ENCODE data around the gene TRIM44. TPM values are rescaled to one million over a fixed set of nuclear protein-coding genes. Genes with fewer than 3 reads are reported as not detected.

The TRIM44 gene
- total RNA-seq, 4 donors from 2014 or later: 6.8 to 32.0 (median 13.5) TPM

DNA sequence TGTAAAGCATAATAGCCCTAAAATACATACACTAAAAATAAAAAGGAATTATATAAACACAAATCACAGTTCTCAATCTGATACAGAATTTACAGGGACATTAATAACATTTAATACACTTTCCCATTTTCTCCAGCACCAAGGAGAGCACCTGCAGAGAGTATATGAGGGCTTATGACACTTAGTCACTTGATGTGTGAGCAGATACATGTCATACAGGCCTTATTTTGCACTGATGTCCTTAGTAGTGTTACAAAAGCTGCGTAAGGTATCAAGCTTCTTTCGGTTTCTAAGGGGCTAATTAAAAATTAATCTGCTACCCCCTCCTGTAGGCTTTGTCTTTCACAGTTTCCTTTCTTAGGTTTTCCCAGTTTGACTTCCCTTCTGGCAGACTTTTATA, 61.3 kb downstream of the TRIM44 start:
- WGBS, 2 donors: 88 to 89% methylated on average over 2 of the region's 2 CpGs
- no peak overlapping the region for H3K4me3 ChIP-seq

DNA sequence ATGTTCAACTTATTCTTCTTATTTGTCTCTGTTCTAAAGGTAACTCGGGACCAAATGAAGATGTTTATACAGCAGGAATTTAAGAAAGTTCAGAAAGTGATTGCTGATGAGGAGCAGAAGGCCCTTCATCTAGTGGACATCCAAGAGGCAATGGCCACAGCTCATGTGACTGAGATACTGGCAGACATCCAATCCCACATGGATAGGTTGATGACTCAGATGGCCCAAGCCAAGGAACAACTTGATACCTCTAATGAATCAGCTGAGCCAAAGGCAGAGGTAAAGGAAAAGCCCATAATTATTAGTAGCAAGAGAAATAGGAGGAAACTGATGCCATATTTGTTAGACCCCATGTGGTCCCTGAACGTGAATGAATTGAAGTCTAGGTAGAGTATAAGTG, 63.3 kb downstream of the TRIM44 start:
- TF ChIP-seq POLR2A (IDR thresholded peaks at IDR 0.05): no peak
- TF ChIP-seq, protein P1, sequence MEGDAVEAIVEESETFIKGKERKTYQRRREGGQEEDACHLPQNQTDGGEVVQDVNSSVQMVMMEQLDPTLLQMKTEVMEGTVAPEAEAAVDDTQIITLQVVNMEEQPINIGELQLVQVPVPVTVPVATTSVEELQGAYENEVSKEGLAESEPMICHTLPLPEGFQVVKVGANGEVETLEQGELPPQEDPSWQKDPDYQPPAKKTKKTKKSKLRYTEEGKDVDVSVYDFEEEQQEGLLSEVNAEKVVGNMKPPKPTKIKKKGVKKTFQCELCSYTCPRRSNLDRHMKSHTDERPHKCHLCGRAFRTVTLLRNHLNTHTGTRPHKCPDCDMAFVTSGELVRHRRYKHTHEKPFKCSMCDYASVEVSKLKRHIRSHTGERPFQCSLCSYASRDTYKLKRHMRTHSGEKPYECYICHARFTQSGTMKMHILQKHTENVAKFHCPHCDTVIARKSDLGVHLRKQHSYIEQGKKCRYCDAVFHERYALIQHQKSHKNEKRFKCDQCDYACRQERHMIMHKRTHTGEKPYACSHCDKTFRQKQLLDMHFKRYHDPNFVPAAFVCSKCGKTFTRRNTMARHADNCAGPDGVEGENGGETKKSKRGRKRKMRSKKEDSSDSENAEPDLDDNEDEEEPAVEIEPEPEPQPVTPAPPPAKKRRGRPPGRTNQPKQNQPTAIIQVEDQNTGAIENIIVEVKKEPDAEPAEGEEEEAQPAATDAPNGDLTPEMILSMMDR (IDR thresholded peaks at IDR 0.05): no peak
- peaks cover 0 to 5% (median 0%) of the 10 kb centered on the region in 3 donors for H3K4me1 ChIP-seq
- H3K9me3 ChIP-seq: no peaks in the 10 kb centered on the region
- H3K27me3 ChIP-seq: no peaks in the 10 kb centered on the region
- intact Hi-C loops (cut with DNase I): no loop called here
- peaks cover 0 to 49% (median 5%) of the 10 kb centered on the region in 3 donors for H3K36me3 ChIP-seq
- H3K4me3 ChIP-seq: no peak overlapping the region
- no peak for DNase-seq
- 79 to 87% methylated on average over 2 of the region's 2 CpGs for WGBS, 2 donors
- no peak overlapping the region for H3K27ac ChIP-seq

More for the DNA sequence above, 61.3 kb downstream of the TRIM44 start:
- Histone ChIP-seq H3K4me1 (peaks cover 0 to 5% (median 0%) of the 10 kb centered on the region in 3 donors), H3K27me3 (no peaks in the 10 kb centered on the region), H3K27ac (no peak overlapping the region), H3K9me3 (no peaks in the 10 kb centered on the region), H3K36me3 (peaks cover 0 to 32% (median 5%) of the 10 kb centered on the region in 3 donors)
- DNase-seq: no peak
- TF ChIP-seq POLR2A (IDR thresholded peaks at IDR 0.05): no peak
- TF ChIP-seq, protein P1 (IDR thresholded peaks at IDR 0.05): no peak
- intact Hi-C loops (cut with DNase I): no loop called here

DNA sequence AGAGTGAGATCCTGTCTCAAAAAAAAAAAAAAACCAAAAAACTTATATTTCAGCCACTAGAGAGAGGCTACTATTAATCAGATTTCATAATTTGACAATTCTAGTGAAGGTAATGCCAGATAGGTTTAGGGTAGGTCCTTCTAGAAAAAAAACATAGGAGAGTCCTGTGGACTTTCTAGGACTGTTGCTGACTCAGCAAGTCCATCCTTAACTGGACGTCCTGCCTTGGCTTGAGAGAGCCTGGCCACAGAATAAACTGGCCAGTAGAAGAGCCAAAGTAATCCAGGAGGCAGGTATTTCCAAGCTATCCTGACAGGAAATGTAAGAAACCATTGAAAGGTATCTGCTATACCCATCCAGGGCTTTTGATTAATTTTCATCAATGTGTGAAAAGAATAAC, 64.6 kb downstream of the TRIM44 start:
- TF ChIP-seq, protein P1 (IDR thresholded peaks at IDR 0.05): no peak
- no peak for TF ChIP-seq POLR2A (IDR thresholded peaks at IDR 0.05)
- Histone ChIP-seq H3K4me1 (no peaks in the 10 kb centered on the region), H3K36me3 (peaks cover 0 to 54% (median 5%) of the 10 kb centered on the region in 3 donors), H3K4me3 (no peak overlapping the region), H3K27me3 (no peaks in the 10 kb centered on the region), H3K9me3 (no peaks in the 10 kb centered on the region), H3K27ac (no peak overlapping the region)
- intact Hi-C loops (cut with DNase I): no loop called here
- DNase-seq: no peak
- WGBS, 2 donors: 58 to 73% methylated on average over 1 of the region's 1 CpG

DNA sequence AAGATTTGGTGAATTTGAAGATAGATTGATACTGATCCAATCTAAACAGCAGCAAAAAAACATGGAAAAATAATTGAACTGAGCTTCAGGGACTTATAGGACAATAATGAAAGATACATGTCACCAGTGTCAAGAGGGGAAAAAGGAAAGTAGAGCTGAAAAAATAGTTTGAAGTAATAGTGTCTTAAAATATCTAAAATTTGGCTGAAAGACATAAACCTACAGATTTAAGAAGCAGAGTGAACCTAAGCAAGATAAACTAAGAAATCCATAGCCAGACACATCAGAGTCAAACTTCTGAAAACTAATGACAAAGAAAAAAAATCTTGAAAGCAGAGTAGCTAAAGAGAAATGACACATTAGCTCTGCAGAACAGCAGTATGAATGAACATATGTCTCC, 67.7 kb downstream of the TRIM44 start:
- no peak overlapping the region for H3K27ac ChIP-seq
- TF ChIP-seq, protein P1 (IDR thresholded peaks at IDR 0.05): no peak
- no peak for TF ChIP-seq POLR2A (IDR thresholded peaks at IDR 0.05)

DNA sequence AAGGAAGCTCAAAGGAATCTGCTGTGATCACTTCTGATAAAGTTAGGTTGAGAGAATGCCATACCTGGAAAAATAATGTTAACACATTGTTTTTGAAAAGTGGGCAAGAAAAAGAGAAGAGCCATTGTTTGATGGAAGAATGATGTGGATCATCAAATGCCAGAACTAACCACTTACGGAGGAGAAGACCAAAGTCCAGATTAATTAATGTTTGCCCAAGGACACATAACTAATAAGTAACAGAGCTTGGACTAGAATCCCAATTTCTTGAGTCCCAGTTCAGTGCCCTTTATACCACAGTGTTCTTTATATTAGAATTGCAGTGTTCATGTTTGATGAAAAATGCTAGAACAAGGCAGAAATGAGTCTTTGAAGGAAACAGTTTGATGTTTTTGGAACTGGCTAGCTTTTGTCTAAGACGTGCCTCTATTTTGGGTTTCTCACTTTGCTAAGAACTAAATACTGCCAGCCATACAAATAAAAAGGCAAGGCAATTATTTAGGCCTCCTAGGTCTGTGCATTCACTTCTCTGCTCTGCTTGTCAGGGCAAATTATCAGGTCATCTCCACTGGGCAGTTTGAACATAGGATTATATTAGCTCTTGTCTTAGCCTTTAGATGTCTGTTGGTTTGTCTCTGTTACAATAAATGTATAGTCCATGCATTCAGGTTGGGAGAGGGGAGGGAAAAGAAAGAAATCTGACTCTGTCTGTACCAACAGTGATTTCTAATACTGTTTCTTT, 72.3 kb downstream of the TRIM44 start:
- peaks cover 0 to 2% (median 0%) of the 10 kb centered on the region in 3 donors for H3K9me3 ChIP-seq
- intact Hi-C loops (cut with DNase I): loop anchor here (5.0 kb wide), 1 partner anchor 302 kb away; no protein-coding TSS in a partner anchor
- H3K4me1 ChIP-seq: no peaks in the 10 kb centered on the region
- TF ChIP-seq, protein P1 (IDR thresholded peaks at IDR 0.05): no peak
- TF ChIP-seq POLR2A (IDR thresholded peaks at IDR 0.05): no peak
- no peaks in the 10 kb centered on the region for H3K27me3 ChIP-seq
- H3K27ac ChIP-seq: no peak overlapping the region
- H3K36me3 ChIP-seq: peaks cover 0 to 45% (median 0%) of the 10 kb centered on the region in 3 donors
- no peak for DNase-seq
- 50 to 95% methylated on average over 2 of the region's 2 CpGs for WGBS, 2 donors
- no peak overlapping the region for H3K4me3 ChIP-seq

More for the DNA sequence above, 67.7 kb downstream of the TRIM44 start:
- Histone ChIP-seq H3K9me3 (peaks cover 0 to 2% (median 0%) of the 10 kb centered on the region in 3 donors), H3K4me3 (no peak overlapping the region), H3K27me3 (no peaks in the 10 kb centered on the region), H3K4me1 (no peaks in the 10 kb centered on the region), H3K36me3 (peaks cover 0 to 54% (median 5%) of the 10 kb centered on the region in 3 donors)
- no peak for DNase-seq
- intact Hi-C loops (cut with DNase I): loop anchor here (5.0 kb wide), 1 partner anchor 307 kb away; no protein-coding TSS in a partner anchor

All from esophagus squamous epithelium (tissue), 5 donors.